GM21619 (cell line): ENCODE data around the gene CPN1.
A peak's percentile ranks its signal among the peaks of the same experiment; 100 is the strongest.

Source experiments
- ATAC-seq: cut with Tn5 transposase; IDR thresholded peaks from one replicate; pipeline ENCODE4 v1.9.1; 2021; ENCODE audit not compliant: unreplicated experiment

Gene CPN1

DNA sequence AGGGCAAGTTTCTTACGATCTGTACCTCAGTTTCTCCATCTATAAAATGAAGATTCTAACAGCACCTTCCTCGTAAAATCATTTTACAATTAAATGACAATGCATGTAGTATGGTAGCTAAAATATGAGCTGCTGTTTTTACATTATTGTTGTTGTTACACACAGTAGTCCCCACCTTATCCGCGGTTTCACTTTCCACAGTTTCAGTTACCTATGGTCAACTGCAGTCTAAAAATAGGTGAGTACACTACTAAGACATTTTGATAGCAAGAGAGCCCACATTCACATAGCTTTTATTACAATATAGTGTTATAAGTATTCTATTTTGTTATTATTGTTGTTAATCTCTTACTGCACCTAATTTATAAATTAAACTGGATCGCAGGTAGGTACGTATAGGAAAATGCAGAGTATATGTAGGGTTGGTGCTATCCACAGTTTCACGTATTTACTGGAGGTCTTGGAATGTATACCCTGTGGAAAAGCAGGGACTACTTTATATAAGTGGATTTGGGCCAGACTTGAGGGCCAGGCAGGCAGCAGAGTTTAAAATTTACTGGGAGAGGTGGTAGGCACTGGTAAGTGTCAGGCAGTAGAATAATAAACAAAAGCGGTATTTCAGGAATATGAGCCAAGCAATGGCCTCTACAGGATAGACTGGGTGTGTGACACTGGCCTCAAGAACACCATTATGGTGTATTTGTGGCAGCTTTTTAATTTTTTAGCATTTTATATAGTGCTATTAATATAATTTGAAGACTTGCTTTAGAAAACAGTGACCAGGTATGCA is 82.2 kb downstream of the CPN1 start:
- ATAC-seq: no peak

DNA sequence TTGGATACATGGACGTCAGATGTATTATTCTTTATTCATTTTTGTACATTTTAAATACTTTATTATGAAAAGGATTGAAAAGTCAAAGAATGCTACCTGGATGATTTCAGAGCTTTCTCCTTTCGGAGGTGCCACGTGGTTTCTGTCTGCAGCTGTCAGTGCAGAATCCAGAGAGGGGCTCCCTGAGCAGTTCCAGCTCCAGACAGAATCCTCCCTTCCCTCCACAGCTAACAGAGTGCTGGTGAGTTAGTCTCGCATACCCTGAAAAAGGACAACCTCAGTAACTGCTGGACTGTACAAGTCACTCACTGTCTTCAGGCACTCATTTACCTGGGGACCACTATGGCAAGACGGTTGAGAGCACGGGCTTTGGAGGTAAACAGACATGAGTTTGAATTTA is 82.8 kb downstream of the CPN1 start:
- no peak for ATAC-seq

DNA sequence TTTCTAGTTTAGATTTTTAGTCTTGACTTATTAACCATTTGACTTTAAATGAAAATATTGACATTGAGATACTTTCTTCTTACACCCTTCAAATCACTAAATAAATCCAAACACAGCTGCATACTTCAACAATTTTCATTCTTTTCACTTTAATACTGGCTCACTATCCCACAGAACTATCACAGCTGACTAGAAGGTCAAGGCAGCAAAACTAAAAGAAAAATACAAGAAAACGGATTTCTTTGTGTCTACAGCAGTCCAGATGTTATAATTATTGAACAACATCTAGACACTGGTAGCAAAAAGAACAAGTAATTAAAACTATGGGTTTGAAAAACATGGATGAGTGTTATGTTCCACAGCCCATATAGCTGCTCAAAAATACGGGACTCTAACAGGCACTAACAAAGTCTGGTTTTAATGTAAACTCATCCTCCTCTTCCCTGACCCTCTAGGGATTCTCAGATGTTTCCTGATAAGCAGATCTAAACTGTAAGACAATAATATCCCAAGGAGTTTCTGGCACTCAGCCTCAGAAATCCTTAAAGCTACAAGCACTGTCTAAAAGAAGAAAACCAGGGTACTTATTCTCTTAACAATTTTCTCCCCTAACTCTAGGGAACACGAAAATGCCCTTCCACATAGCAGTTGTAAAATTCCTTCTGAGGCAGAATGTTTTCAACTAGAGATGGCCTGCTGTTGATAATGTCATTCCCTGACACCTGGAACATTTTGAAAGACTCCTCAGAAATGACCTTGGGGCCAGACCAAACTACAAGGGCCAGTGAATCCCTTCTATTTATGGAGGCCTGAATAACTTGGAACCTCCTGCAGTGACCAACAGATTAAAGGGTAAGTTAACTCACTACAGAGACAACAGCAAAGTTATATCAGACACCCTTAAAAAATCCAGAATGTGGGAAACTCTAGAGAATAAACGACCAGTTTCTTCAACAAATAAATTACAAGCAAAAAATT is 84.7 kb downstream of the CPN1 start:
- no peak for ATAC-seq

DNA sequence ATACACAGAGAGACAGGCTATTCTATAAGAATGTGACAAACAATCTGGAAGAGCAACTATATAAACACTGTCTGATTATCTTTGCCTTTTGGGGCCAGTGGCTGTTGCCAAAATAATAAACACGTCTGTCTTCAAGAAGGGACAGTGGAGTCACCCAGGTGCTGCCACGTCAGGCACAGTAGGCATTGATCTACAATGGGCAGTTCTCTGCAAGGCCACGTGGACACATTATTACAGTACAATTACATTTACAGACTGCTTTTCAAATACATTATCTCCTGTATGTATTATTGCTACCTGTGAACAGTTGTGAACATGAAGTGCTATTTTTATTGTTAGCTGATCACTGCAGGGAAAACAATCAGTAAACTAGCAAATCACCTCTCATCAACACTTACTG is 86.0 kb downstream of the CPN1 start:
- no peak for ATAC-seq

DNA sequence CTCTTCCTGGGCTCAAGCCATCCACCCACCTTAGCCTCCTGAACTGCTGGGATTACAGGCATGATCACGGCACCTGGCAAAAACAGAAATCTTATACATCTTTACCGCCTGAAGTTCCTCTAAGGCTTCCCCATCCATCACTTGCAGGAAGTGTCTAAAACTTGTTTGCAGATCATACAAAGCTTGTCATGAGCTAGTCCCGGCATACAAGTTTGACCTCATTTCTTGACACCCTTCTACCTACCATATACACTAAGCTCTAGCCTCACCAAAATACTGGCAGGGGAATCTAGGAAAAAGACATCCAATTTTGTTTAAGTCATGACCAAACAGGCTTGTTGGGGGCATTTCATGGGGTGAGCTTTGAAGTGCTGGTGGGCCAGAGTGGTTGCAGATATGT is 86.4 kb downstream of the CPN1 start:
- no peak for ATAC-seq

DNA sequence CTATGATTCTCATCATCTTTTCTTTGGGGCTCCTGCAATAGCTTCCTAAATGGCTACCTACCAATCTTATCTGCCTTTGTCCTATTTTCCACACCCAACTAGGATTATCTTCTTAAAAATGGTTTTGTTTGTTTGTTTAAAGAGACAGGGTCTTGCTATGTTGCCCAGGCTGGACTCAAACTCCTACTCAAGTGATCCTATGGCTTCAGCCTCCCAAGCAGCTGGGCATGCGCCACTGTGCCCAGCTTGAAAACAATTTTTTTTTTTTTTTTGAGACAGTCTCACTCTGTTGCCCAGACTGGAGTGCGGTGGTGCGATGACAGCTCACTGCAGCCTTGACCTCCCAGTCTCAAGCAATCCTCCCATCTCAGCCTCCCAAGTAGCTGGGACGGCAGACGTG is 86.9 kb downstream of the CPN1 start:
- no peak for ATAC-seq

DNA sequence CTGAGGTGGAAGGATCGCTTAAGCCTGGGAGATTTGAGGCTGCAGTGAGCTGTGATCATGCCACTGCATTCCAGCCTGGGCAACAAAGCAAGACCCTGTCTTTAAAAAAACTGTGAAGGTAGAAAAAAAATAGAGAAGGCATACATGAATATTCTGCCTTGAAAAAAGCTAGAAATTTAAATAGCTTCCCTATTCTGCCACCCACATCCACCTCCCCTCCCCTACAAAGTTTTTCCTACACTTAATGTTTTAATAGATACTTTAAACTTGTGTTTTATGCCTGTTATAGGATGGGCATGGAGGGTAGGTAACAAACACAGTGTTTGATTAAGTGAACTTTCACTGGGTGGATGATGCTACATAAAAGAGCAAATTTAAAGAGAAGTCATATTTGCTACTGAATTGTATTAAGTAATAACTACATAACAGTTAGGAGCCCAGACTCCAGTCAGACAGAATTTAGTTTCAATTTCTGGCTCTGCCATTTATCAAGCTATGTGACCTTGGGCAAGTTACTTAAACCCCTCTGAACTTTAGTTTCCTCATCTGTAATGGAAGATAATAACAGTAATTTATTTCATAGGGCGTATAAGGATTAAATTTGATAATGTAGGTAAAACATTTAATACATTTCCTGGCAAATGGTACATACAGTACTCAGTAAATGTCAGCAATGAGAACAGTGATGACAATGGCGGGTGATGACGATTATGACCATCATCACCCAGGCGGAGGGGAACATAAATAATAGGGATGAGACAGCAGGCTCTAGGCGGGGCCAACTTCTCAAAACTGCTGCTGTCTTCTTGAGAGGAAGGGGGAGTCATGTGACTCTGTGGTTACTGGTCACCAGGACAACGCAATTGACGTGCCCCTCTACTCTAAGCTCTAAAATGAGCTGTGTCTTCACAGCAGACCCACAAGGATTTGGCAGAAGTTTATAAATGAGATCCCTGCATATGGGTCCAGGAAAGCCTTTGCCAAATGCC is 87.7 kb downstream of the CPN1 start:
- ATAC-seq: peak; percentile 87
